Gastroesophageal sphincter (tissue), 4 donors: ENCODE results near the gene COL28A1. TPM values are rescaled to one million over a fixed set of nuclear protein-coding genes. Genes with fewer than 3 reads are reported as not detected.

Source experiments
- ATAC-seq: fragments of 150-250 bp; one replicate; pipeline ENCODE4 v1.9.1; 2016; ENCODE audit warnings: mild to moderate bottlenecking, moderate library complexity
- H3K27ac ChIP-seq, 4 donors: fragments of 200-600 bp; sonication (generic) in 3 of 4; 1 replicate in 3 of 4; 2 replicates in 1 of 4; pipeline ENCODE4 v1.5.1; 2016 to 2019
- H3K27me3 ChIP-seq: fragments of 200-600 bp; sonication (generic); one replicate; pipeline ENCODE4 v1.5.1; 2019
- H3K36me3 ChIP-seq, 2 donors: fragments of 200-600 bp; sonication (generic); one replicate each; pipeline ENCODE4 v1.5.1; 2019; ENCODE audit warnings: control low read depth in 1 of 2
- H3K4me1 ChIP-seq, 3 donors: fragments of 200-600 bp; sonication (generic); 1 replicate in 2 of 3; 2 replicates in 1 of 3; pipeline ENCODE4 v1.5.1; 2016 to 2019; ENCODE audit warnings: control low read depth in 2 of 3
- H3K4me3 ChIP-seq, 2 donors: fragments of 200-600 bp; sonication (generic); one replicate each; pipeline ENCODE4 v1.5.1; 2019; ENCODE audit warnings: mild to moderate bottlenecking in 1 of 2, moderate library complexity in 1 of 2
- H3K9me3 ChIP-seq, 3 donors: fragments of 200-600 bp; sonication (generic); one replicate each; pipeline ENCODE4 v1.5.1; 2017 to 2019; ENCODE audit warnings: control low read depth in 2 of 3
- EP300 ChIP-seq: sonication (generic); formaldehyde crosslinking; IDR thresholded peaks from one replicate; pipeline ENCODE4 v1.6.1; 2017; ENCODE audit warnings: antibody characterized with exemption, mild to moderate bottlenecking
- POLR2A ChIP-seq, 2 donors: fragments of 450-650 bp; IDR thresholded peaks; one replicate each; pipeline ENCODE4 v1.6.1; 2017; ENCODE audit warnings: antibody characterized with exemption in 2 of 2, mild to moderate bottlenecking in 2 of 2, moderate library complexity in 1 of 2
- POLR2AphosphoS5 ChIP-seq: sonication (generic); formaldehyde crosslinking; IDR thresholded peaks from one replicate; pipeline ENCODE4 v1.6.1; 2017; ENCODE audit warnings: antibody characterized with exemption
- WGBS, 2 donors: methylation state at CpG; one replicate each; pipeline ENCODE4 v1.1.5; 2018; ENCODE audit warnings: low coverage in 1 of 2; 5-methylcytosine and 5-hydroxymethylcytosine counted together
- total RNA-seq, 4 donors: library from RNA; depleted of rRNA; stranded (reverse); fragments of >200 nt; gene quantifications; one replicate each; pipeline ENCODE4 v1.1.0, GENCODE V29; 2016
- TF ChIP-seq, protein P1 (sequence below), 4 experiments: fragments of 200-600 bp in 2 of 4; fragments of 450-650 bp in 2 of 4; sonication (generic) in 1 of 4; IDR thresholded peaks; one replicate each; pipeline ENCODE4 v1.5.1; 2017 to 2019; ENCODE audit warnings: antibody characterized with exemption in 4 of 4, mild to moderate bottlenecking in 2 of 4, moderate library complexity in 2 of 4

COL28A1 gene
- total RNA-seq, 4 donors from 2014 or later = 12.5 to 21.3 (median 18.7) TPM

DNA sequence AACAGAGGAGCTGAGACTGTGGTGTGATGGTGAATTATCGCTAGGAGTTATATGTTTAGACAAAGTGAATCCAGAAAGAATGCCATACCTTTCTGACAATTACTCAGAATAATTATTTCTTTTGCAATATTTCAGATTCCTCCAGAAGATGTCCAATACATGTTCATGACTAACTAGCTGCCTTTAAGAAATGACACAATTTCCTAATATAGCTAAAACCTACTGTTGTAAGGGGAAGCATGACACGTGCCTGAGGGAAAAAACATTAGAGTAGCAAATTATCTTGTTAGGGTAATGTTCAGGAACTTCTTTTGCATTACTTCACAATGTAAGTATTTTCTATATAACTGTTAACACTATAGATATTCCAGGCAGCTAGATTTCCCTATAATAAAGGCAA, 150.3 kb downstream of the COL28A1 start:
- no peaks in the 10 kb centered on the region for H3K4me1 ChIP-seq
- TF ChIP-seq EP300 (no peak), POLR2A (IDR thresholded peaks at IDR 0.05) (no peak), POLR2AphosphoS5 (no peak)
- TF ChIP-seq, protein P1, sequence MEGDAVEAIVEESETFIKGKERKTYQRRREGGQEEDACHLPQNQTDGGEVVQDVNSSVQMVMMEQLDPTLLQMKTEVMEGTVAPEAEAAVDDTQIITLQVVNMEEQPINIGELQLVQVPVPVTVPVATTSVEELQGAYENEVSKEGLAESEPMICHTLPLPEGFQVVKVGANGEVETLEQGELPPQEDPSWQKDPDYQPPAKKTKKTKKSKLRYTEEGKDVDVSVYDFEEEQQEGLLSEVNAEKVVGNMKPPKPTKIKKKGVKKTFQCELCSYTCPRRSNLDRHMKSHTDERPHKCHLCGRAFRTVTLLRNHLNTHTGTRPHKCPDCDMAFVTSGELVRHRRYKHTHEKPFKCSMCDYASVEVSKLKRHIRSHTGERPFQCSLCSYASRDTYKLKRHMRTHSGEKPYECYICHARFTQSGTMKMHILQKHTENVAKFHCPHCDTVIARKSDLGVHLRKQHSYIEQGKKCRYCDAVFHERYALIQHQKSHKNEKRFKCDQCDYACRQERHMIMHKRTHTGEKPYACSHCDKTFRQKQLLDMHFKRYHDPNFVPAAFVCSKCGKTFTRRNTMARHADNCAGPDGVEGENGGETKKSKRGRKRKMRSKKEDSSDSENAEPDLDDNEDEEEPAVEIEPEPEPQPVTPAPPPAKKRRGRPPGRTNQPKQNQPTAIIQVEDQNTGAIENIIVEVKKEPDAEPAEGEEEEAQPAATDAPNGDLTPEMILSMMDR (IDR thresholded peaks at IDR 0.05) = no peak
- WGBS, 2 donors = 58 to 65% methylated on average over 2 of the region's 2 CpGs
- H3K27me3 ChIP-seq = no peaks in the 10 kb centered on the region
- H3K9me3 ChIP-seq = peaks cover 0 to 24% (median 0%) of the 10 kb centered on the region in 3 donors
- H3K27ac ChIP-seq = no peak overlapping the region
- H3K4me3 ChIP-seq = no peak overlapping the region
- no peaks in the 10 kb centered on the region for H3K36me3 ChIP-seq
- ATAC-seq = no peak

GRCh38 chr7:7384228-7384627, 151.4 kb downstream of the COL28A1 start:
- no peaks in the 10 kb centered on the region for H3K4me1 ChIP-seq
- no peak overlapping the region for H3K27ac ChIP-seq
- ATAC-seq = no peak
- H3K27me3 ChIP-seq = no peaks in the 10 kb centered on the region
- no peaks in the 10 kb centered on the region for H3K36me3 ChIP-seq
- H3K4me3 ChIP-seq = no peak overlapping the region
- TF ChIP-seq POLR2A (IDR thresholded peaks at IDR 0.05) (no peak), EP300 (no peak), POLR2AphosphoS5 (no peak)
- TF ChIP-seq, protein P1 (IDR thresholded peaks at IDR 0.05) = no peak
- H3K9me3 ChIP-seq = peaks cover 0 to 13% (median 0%) of the 10 kb centered on the region in 3 donors

- peaks cover 0 to 3% of the 10 kb centered on the region in 2 donors for H3K36me3 ChIP-seq
- 53 to 74% methylated on average over 4 of the region's 4 CpGs for WGBS, 2 donors
- no peaks in the 10 kb centered on the region for H3K27me3 ChIP-seq
- H3K4me3 ChIP-seq = no peak overlapping the region
- H3K27ac ChIP-seq = no peak overlapping the region
- no peaks in the 10 kb centered on the region for H3K4me1 ChIP-seq
- no peaks in the 10 kb centered on the region for H3K9me3 ChIP-seq
- no peak for ATAC-seq
- no peak for TF ChIP-seq EP300
- TF ChIP-seq POLR2A (IDR thresholded peaks at IDR 0.05) = no peak
- TF ChIP-seq POLR2AphosphoS5 = no peak
- TF ChIP-seq, protein P1 (IDR thresholded peaks at IDR 0.05) = no peak
Observed at GRCh38 chr7:7375538-7375937, 160.1 kb downstream of the COL28A1 start.

DNA sequence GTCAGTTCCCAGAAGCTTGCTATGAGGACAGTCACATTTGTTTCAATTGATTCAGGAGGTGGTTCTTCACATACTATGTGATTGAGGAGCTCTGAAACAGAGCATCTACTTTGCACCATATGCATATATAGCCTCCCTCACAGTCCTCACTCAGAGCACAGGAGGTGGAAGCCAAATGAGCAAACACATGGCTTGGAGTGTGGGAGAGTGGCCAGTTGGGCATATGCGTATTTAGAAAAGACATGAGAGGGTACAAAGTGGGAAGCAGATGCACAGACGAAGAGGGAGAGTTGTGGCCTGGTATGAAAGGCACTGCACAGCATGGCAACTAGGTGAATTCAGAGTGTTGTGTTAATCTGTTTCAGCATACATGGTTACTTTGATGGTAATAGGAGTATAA, 165.6 kb downstream of the COL28A1 start:
- Histone ChIP-seq H3K4me3 (no peak overlapping the region), H3K27ac (no peak overlapping the region), H3K27me3 (no peaks in the 10 kb centered on the region), H3K4me1 (no peaks in the 10 kb centered on the region), H3K9me3 (no peaks in the 10 kb centered on the region), H3K36me3 (peaks cover 0 to 3% of the 10 kb centered on the region in 2 donors)
- WGBS, 2 donors = 71 to 82% methylated on average over 1 to 2 of the region's 2 CpGs
- TF ChIP-seq EP300 (no peak), POLR2AphosphoS5 (no peak), POLR2A (IDR thresholded peaks at IDR 0.05) (no peak)
- TF ChIP-seq, protein P1 (IDR thresholded peaks at IDR 0.05) = no peak
- no peak for ATAC-seq

DNA sequence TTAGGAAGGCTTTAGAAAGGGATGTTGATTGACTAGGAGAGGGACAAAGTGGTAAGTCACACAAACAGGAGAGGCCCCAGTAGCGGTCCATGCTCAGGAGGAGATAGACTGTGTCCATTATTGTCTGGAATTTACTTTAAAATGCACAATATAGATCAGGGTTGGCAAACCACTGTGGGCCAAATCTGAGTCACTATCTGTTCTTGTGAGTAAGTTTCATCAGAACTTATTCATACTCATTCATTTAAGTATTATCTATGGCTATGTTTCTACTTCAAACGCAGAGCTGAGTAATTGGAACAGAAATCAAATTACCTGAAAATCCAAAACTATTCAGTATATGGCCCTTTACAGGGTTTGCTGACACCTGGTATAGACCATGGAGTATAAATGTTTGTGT, 166.5 kb downstream of the COL28A1 start:
- Histone ChIP-seq H3K36me3 (no peaks in the 10 kb centered on the region), H3K9me3 (no peaks in the 10 kb centered on the region), H3K4me1 (no peaks in the 10 kb centered on the region), H3K27me3 (no peaks in the 10 kb centered on the region), H3K4me3 (no peak overlapping the region), H3K27ac (no peak overlapping the region)
- WGBS, 2 donors = 79 to 84% methylated on average over 2 of the region's 2 CpGs
- ATAC-seq = no peak
- TF ChIP-seq EP300 (no peak), POLR2A (IDR thresholded peaks at IDR 0.05) (no peak), POLR2AphosphoS5 (no peak)
- TF ChIP-seq, protein P1 (IDR thresholded peaks at IDR 0.05) = no peak
